SK-N-SH (cell line): Measurements from ENCODE around the gene LYRM2. TPM values are rescaled to one million over a fixed set of nuclear protein-coding genes. Genes with fewer than 3 reads are reported as not detected.

Experiments
- CTCF ChIA-PET: fragments of 300-600, 350-600 bp; formaldehyde crosslinking; extraction: SDS; loops from one replicate; lab custom pipeline; 2021; lab: Yijun Ruan, JAX
- POLR2A ChIA-PET: fragments of 350-600 bp; sonication (Branson Sonifier 250); formaldehyde crosslinking; extraction: SDS; loops from one replicate; lab custom pipeline; 2020; ENCODE audit warnings: antibody characterized with exemption, inconsistent platforms; lab: Yijun Ruan, JAX
- DNase-seq: peaks from one replicate; pipeline ENCODE4 v3.0.0; 2012
- H2AFZ ChIP-seq: fragments of 200-600 bp; sonication (generic); 2 replicates; pipeline ENCODE4 v1.8.1; 2016; ENCODE audit warnings: antibody characterized with exemption, mild to moderate bottlenecking, low read depth
- H3F3A ChIP-seq: fragments of 200-600 bp; sonication (generic); replicated peaks from 2 replicates; pipeline ENCODE3; 2016; ENCODE audit warnings: antibody characterized with exemption, mild to moderate bottlenecking; ENCODE audit not compliant: insufficient read depth
- H3K27ac ChIP-seq, 2 experiments: fragments of 200-500 bp in 1 of 2; fragments of 200-600 bp in 1 of 2; sonication (Bioruptor generic) in 1 of 2; sonication (generic), shearing (Covaris generic) in 1 of 2; 2 replicates each; pipeline versions ENCODE4 v1.5.1 to v1.6.1; 2014 to 2016; ENCODE audit warnings: low read depth in 2 of 2, inconsistent platforms in 1 of 2, low read length in 1 of 2, mild to moderate bottlenecking in 1 of 2, mixed read lengths in 1 of 2
- H3K27me3 ChIP-seq: fragments of 200-600 bp; sonication (generic), shearing (Covaris generic); 2 replicates; pipeline ENCODE4 v1.6.1; 2016; ENCODE audit warnings: mixed run types; ENCODE audit not compliant: insufficient read depth
- H3K36me3 ChIP-seq, 2 experiments: fragments of 200-500 bp in 1 of 2; fragments of 200-600 bp in 1 of 2; sonication (Bioruptor generic) in 1 of 2; sonication (generic) in 1 of 2; replicated peaks in 1 of 2; 2 replicates each; pipeline versions ENCODE3 to v1.5.1; 2014 to 2016; ENCODE audit warnings: low read length in 1 of 2, mild to moderate bottlenecking in 1 of 2; ENCODE audit not compliant: insufficient read depth in 2 of 2, control insufficient read depth in 1 of 2
- H3K4me1 ChIP-seq, 2 experiments: fragments of 200-500 bp in 1 of 2; fragments of 200-600 bp in 1 of 2; sonication (Bioruptor generic) in 1 of 2; sonication (generic), shearing (Covaris generic) in 1 of 2; 2 replicates each; pipeline versions ENCODE4 v1.5.1 to v1.6.1; 2014 to 2016; ENCODE audit warnings: low read depth in 1 of 2, low read length in 1 of 2, mixed run types in 1 of 2; ENCODE audit not compliant: insufficient read depth in 2 of 2, control insufficient read depth in 1 of 2
- H3K4me2 ChIP-seq: fragments of 200-600 bp; sonication (generic), shearing (Covaris generic); 2 replicates; pipeline ENCODE4 v1.6.1; 2017; ENCODE audit warnings: mixed run types
- H3K4me3 ChIP-seq, 2 experiments: fragments of 200-500 bp in 1 of 2; fragments of 200-600 bp in 1 of 2; sonication (Bioruptor generic) in 1 of 2; sonication (generic), shearing (Covaris generic) in 1 of 2; 2 replicates each; pipeline versions ENCODE4 v1.5.1 to v1.8.1; 2014 to 2016; ENCODE audit warnings: low read depth in 2 of 2, inconsistent platforms in 1 of 2, low read length in 1 of 2, mild to moderate bottlenecking in 1 of 2, mixed read lengths in 1 of 2, moderate library complexity in 1 of 2
- H3K79me2 ChIP-seq: fragments of 200-600 bp; sonication (generic); 2 replicates; pipeline ENCODE4 v1.8.1; 2017; ENCODE audit warnings: mild to moderate bottlenecking; ENCODE audit not compliant: insufficient read depth
- H3K9ac ChIP-seq: fragments of 200-600 bp; sonication (generic); 2 replicates; pipeline ENCODE4 v1.6.1; 2017; ENCODE audit warnings: mixed run types
- H3K9me2 ChIP-seq: fragments of 200-600 bp; sonication (generic); 2 replicates; pipeline ENCODE4 v1.6.1; 2017; ENCODE audit warnings: mixed run types
- H3K9me3 ChIP-seq: fragments of 200-600 bp; sonication (generic); 2 replicates; pipeline ENCODE4 v1.6.1; 2017; ENCODE audit warnings: mixed run types, mild to moderate bottlenecking, moderate library complexity
- H4K20me1 ChIP-seq: fragments of 200-600 bp; sonication (generic); 2 replicates; pipeline ENCODE4 v1.6.1; 2017; ENCODE audit warnings: mild to moderate bottlenecking, mixed run types; ENCODE audit not compliant: insufficient read depth
- CHD2 ChIP-seq: fragments of 150-350 bp; IDR thresholded peaks from 2 replicates; pipeline ENCODE4 v1.6.1; 2018; ENCODE audit warnings: low read length; ENCODE audit not compliant: partially characterized antibody
- CTCF ChIP-seq: fragments of 200-600 bp; sonication (generic); IDR thresholded peaks from 2 replicates; pipeline ENCODE4 v1.6.1; 2017; ENCODE audit warnings: antibody characterized with exemption, mild to moderate bottlenecking, moderate library complexity
- ELF1 ChIP-seq: IDR thresholded peaks from 2 replicates; pipeline ENCODE4 v1.4.0; 2012
- EZH2phosphoT487 ChIP-seq: fragments of 200-600 bp; sonication (generic); IDR thresholded peaks from 2 replicates; pipeline ENCODE4 v1.6.1; 2017; ENCODE audit warnings: low read depth, mixed run types, mild to moderate bottlenecking, antibody characterized with exemption, moderate library complexity, borderline replicate concordance
- FOXJ3 ChIP-seq: sonication (generic); formaldehyde crosslinking; IDR thresholded peaks from 2 replicates; pipeline ENCODE4 v1.5.1; 2020; ENCODE audit warnings: mild to moderate bottlenecking, missing genetic modification reagents
- FOXM1 ChIP-seq: IDR thresholded peaks from 2 replicates; pipeline ENCODE4 v1.4.0; 2012; ENCODE audit warnings: low read depth, mild to moderate bottlenecking
- GABPA ChIP-seq: IDR thresholded peaks from 2 replicates; pipeline ENCODE4 v1.4.0; 2012; ENCODE audit warnings: low read depth, mild to moderate bottlenecking
- GATA2 ChIP-seq: sonication (generic); formaldehyde crosslinking; IDR thresholded peaks from 2 replicates; pipeline ENCODE4 v1.5.0; 2020; ENCODE audit warnings: mild to moderate bottlenecking, missing genetic modification reagents
- IRF3 ChIP-seq: fragments of 150-350 bp; IDR thresholded peaks from 2 replicates; pipeline ENCODE4 v1.6.1; 2016; ENCODE audit warnings: mild to moderate bottlenecking, low read depth, low read length
- MEF2A ChIP-seq: IDR thresholded peaks from 2 replicates; pipeline ENCODE4 v1.4.0; 2012; ENCODE audit warnings: low read depth, borderline replicate concordance
- NFIC ChIP-seq: IDR thresholded peaks from 2 replicates; pipeline ENCODE4 v1.4.0; 2012; ENCODE audit warnings: borderline replicate concordance
- NRF1 ChIP-seq: IDR thresholded peaks from 2 replicates; pipeline ENCODE4 v1.6.1; 2012; ENCODE audit warnings: low read depth, mild to moderate bottlenecking, low read length
- PBX3 ChIP-seq: IDR thresholded peaks from 2 replicates; pipeline ENCODE4; 2012
- RCOR1 ChIP-seq: fragments of 150-350 bp; IDR thresholded peaks from 2 replicates; pipeline ENCODE4 v1.6.1; 2017; ENCODE audit warnings: antibody characterized with exemption, low read length
- REST ChIP-seq: IDR thresholded peaks from 2 replicates; pipeline ENCODE4 v1.6.1; 2012; ENCODE audit warnings: mild to moderate bottlenecking, low read depth, low read length, moderate library complexity
- RFX5 ChIP-seq: IDR thresholded peaks from 2 replicates; pipeline ENCODE4 v1.6.1; 2012; ENCODE audit warnings: mild to moderate bottlenecking, improper control_type of control experiment, low read length
- SMC3 ChIP-seq: IDR thresholded peaks from 2 replicates; pipeline ENCODE4 v1.6.1; 2012; ENCODE audit warnings: low read depth, low read length, improper control_type of control experiment
- TAF1 ChIP-seq: IDR thresholded peaks from 2 replicates; pipeline ENCODE4 v1.6.1; 2012; ENCODE audit warnings: low read depth, mild to moderate bottlenecking, low read length, moderate library complexity, borderline replicate concordance
- USF1 ChIP-seq: IDR thresholded peaks from 2 replicates; pipeline ENCODE4 v1.4.0; 2012; ENCODE audit warnings: low read depth, borderline replicate concordance
- USF2 ChIP-seq: fragments of 150-350 bp; IDR thresholded peaks from 2 replicates; pipeline ENCODE4 v1.6.1; 2017; ENCODE audit warnings: antibody characterized with exemption, low read length, low read depth, borderline replicate concordance
- WGBS: methylation state at CpG from one replicate; pipeline ENCODE4 v1.1.6; 2017; ENCODE audit warnings: low lambda C conversion rate; 5-methylcytosine and 5-hydroxymethylcytosine counted together
- polyA plus RNA-seq, 3 experiments: library from polyadenylated mRNA; depleted of rRNA; stranded (reverse); fragments of >200 nt; gene quantifications; 2 replicates each; pipeline ENCODE4 v1.2.3, GENCODE V29; 2012

The LYRM2 gene
- polyA plus RNA-seq, 1 of the 3 experiments (the other 2 are of a cell fraction): 14.5 TPM

- no peaks in the 10 kb centered on the region for H3K9me3 ChIP-seq
- TF ChIP-seq ELF1 (no peak), SMC3 (no peak), USF2 (no peak), GABPA (no peak), REST (no peak), RCOR1 (no peak), NRF1 (no peak), FOXJ3 (CRISPR knock-in tag) (no peak), NFIC (no peak), GATA2 (CRISPR knock-in tag) (no peak), CHD2 (no peak), USF1 (no peak), CTCF (no peak), MEF2A (no peak), IRF3 (no peak), RFX5 (no peak), PBX3 (no peak), TAF1 (no peak), EZH2phosphoT487 (no peak), FOXM1 (no peak)
- ChIA-PET CTCF (interaction anchor here (1.6 to 1.8 kb wide), 2 partner anchors 237 to 303 kb away, joined by 4 to 5 read pairs; no protein-coding TSS in a partner anchor), POLR2A (no interaction called here)
- no peaks in the 10 kb centered on the region for H4K20me1 ChIP-seq
- no peak overlapping the region for H2AFZ ChIP-seq
- H3K4me1 ChIP-seq: peaks cover 0 to 8% of the 10 kb centered on the region in 2 experiments; a peak in 2 of 4 replicates
- H3K36me3 ChIP-seq: peaks cover 41 to 53% of the 10 kb centered on the region in 2 experiments
- DNase-seq: no peak
- no peaks in the 10 kb centered on the region for H3K9me2 ChIP-seq
- peaks cover 5% of the 10 kb centered on the region for H3F3A ChIP-seq
- H3K4me3 ChIP-seq: no peak overlapping the region
- 87% methylated on average over 6 of the region's 6 CpGs for WGBS
- no peak overlapping the region for H3K4me2 ChIP-seq
- no peak overlapping the region for H3K27ac ChIP-seq
- H3K27me3 ChIP-seq: no peaks in the 10 kb centered on the region
- H3K79me2 ChIP-seq: no peaks in the 10 kb centered on the region
- H3K9ac ChIP-seq: no peak overlapping the region
Measured at GRCh38 chr6:89669002-89669401, 30.5 kb upstream of the LYRM2 start.
